H1 (cell line): ENCODE measurements around the gene ROR1. TPM values are rescaled to one million over a fixed set of nuclear protein-coding genes. Genes with fewer than 3 reads are reported as not detected.

Experiments
- BRCA1 ChIP-seq: IDR thresholded peaks from 2 replicates; pipeline ENCODE4 v1.6.1; 2012; ENCODE audit warnings: low read depth, low read length, improper control_type of control experiment
- CEBPB ChIP-seq: IDR thresholded peaks from 2 replicates; pipeline ENCODE4 v1.6.1; 2012; ENCODE audit warnings: low read depth, low read length
- CHD7 ChIP-seq: fragments of 300-600 bp; sonication (generic); IDR thresholded peaks from 2 replicates; pipeline ENCODE4 v1.7.1; 2012; ENCODE audit warnings: low read length, moderate library complexity, mild to moderate bottlenecking, inconsistent platforms; ENCODE audit not compliant: insufficient replicate concordance
- FOSL1 ChIP-seq: IDR thresholded peaks from 2 replicates; pipeline ENCODE4 v1.6.1; 2011; ENCODE audit warnings: mild to moderate bottlenecking, low read depth, low read length, moderate library complexity; ENCODE audit not compliant: insufficient read depth
- KDM4A ChIP-seq: IDR thresholded peaks from one replicate; pipeline ENCODE4 v1.7.1; 2012; ENCODE audit warnings: low read depth, mild to moderate bottlenecking, moderate library complexity, low read length, inconsistent platforms; ENCODE audit not compliant: severe bottlenecking
- RAD21 ChIP-seq, 2 experiments: IDR thresholded peaks in 1 of 2; conservative IDR thresholded peaks in 1 of 2; 2 replicates each; pipeline ENCODE4 v1.6.1; 2011; ENCODE audit warnings: low read depth in 2 of 2, low read length in 2 of 2, improper control_type of control experiment in 1 of 2, inconsistent platforms in 1 of 2, mild to moderate bottlenecking in 1 of 2, moderate library complexity in 1 of 2
- SAP30 ChIP-seq: fragments of 300-600 bp; sonication (generic); IDR thresholded peaks from 2 replicates; pipeline ENCODE4 v1.7.1; 2012; ENCODE audit warnings: low read length, moderate library complexity, mild to moderate bottlenecking, inconsistent platforms; ENCODE audit not compliant: insufficient read depth, insufficient replicate concordance
- SIN3A ChIP-seq, 2 experiments: IDR thresholded peaks in 1 of 2; conservative IDR thresholded peaks in 1 of 2; 2 replicates each; pipeline ENCODE4 v1.6.1; 2011 to 2012; ENCODE audit warnings: low read length in 2 of 2, improper control_type of control experiment in 1 of 2, low read depth in 1 of 2, mild to moderate bottlenecking in 1 of 2
- TEAD4 ChIP-seq: IDR thresholded peaks from 2 replicates; pipeline ENCODE4 v1.6.1; 2012; ENCODE audit warnings: low read depth, low read length, inconsistent platforms, mixed read lengths
- polyA plus RNA-seq, 7 experiments: library from polyadenylated mRNA; depleted of rRNA in 3 of 7; stranded (reverse) in 5 of 7; unstranded in 2 of 7; fragments of >200 nt in 5 of 7; fragments of 200-250 nt in 2 of 7; gene quantifications; 1 replicate in 5 of 7; 2 replicates in 1 of 7; 4 replicates in 1 of 7; pipeline versions ENCODE4 v1.2.1 to v1.2.3, GENCODE V29; 2011 to 2013; ENCODE audit warnings: missing spikeins in 2 of 7, mixed read lengths in 2 of 7
- total RNA-seq: library from RNA; stranded (reverse); fragmentation: NEBNext Ultra II Directional; extraction: Animal tissue kit (Norgen Biotek cat#: 25700); gene quantifications from 2 replicates; pipeline ENCODE4 v1.2.1, GENCODE V29; 2021

ROR1 gene
- total and polyA plus RNA-seq, 2 of the 8 experiments (the other 6 are each of a cell fraction or from before 2014, with no cell fraction given): 33.6 to 73.6 TPM

GRCh38 chr1:64196074-64196870 is 422.5 kb downstream of the ROR1 start (continued):
- TF ChIP-seq CHD7 (no peak), SAP30 (no peak), KDM4A (no peak), BRCA1 (no peak), FOSL1 (no peak), CEBPB (no peak), RAD21 (IDR thresholded peaks at IDR 0.05 in 1 of 2, conservative IDR thresholded peaks at IDR 0.05 in 1 of 2; ENCODE audit: low read depth in 2 of 2, low read length in 2 of 2) (no peak), SIN3A (conservative IDR thresholded peaks at IDR 0.05 in 1 of 2, IDR thresholded peaks at IDR 0.05 in 1 of 2; ENCODE audit: low read depth in 1 of 2, low read length in 2 of 2) (no peak), TEAD4 (no peak)
